Measurements from ENCODE around the gene OPCML.
A peak's percentile ranks its signal among the peaks of the same experiment; 100 is the strongest.

Gene OPCML

GRCh38 chr11:132999031-132999430 is 533.3 kb downstream of the OPCML start:
- no peak for ATAC-seq (ENCODE audit: low read depth)

DNA sequence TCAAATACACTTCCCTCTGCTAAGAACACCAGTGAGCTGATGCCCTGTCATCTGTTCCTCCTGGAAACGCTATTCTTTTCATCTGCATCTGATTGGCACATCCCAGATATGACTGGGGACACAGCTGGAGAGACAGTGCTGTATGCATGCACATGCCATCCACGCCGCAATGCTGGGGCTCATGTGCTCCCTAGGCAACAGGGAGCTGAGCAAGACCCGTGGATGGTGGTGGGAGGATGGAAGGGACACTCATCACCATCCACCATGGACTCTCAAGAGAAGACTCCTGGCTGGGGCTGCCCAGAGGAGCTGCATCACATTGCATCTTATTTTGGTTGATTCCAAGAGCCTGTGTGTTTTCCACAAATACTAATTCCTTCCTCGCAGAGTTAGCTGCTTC is 534.9 kb downstream of the OPCML start:
- Histone ChIP-seq H3K4me1 (ENCODE audit: insufficient read depth, poor library complexity, severe bottlenecking) (no peaks in the 10 kb centered on the region), H3K36me3 (ENCODE audit: low read depth) (no peaks in the 10 kb centered on the region), H3K27me3 (ENCODE audit: insufficient read depth, poor library complexity, severe bottlenecking) (peaks cover 31% of the 10 kb centered on the region), H3K4me3 (ENCODE audit: severe bottlenecking) (no peak overlapping the region), H3K27ac (ENCODE audit: poor library complexity, severe bottlenecking) (no peak overlapping the region), H3K9me3 (ENCODE audit: severe bottlenecking) (no peaks in the 10 kb centered on the region)
- no peak for DNase-seq (ENCODE audit: low spot score)
- TF ChIP-seq, protein P1, sequence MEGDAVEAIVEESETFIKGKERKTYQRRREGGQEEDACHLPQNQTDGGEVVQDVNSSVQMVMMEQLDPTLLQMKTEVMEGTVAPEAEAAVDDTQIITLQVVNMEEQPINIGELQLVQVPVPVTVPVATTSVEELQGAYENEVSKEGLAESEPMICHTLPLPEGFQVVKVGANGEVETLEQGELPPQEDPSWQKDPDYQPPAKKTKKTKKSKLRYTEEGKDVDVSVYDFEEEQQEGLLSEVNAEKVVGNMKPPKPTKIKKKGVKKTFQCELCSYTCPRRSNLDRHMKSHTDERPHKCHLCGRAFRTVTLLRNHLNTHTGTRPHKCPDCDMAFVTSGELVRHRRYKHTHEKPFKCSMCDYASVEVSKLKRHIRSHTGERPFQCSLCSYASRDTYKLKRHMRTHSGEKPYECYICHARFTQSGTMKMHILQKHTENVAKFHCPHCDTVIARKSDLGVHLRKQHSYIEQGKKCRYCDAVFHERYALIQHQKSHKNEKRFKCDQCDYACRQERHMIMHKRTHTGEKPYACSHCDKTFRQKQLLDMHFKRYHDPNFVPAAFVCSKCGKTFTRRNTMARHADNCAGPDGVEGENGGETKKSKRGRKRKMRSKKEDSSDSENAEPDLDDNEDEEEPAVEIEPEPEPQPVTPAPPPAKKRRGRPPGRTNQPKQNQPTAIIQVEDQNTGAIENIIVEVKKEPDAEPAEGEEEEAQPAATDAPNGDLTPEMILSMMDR (IDR thresholded peaks at IDR 0.05; ENCODE audit: poor library complexity, severe bottlenecking): no peak
- ATAC-seq (ENCODE audit: low read depth): no peak

More at GRCh38 chr11:132999031-132999430, 533.3 kb downstream of the OPCML start:
- no peak overlapping the region for H3K4me3 ChIP-seq (ENCODE audit: severe bottlenecking)
- no peaks in the 10 kb centered on the region for H3K36me3 ChIP-seq (ENCODE audit: low read depth)
- H3K27me3 ChIP-seq (ENCODE audit: insufficient read depth, poor library complexity, severe bottlenecking): peaks cover 15% of the 10 kb centered on the region
- DNase-seq (ENCODE audit: low spot score): no peak
- TF ChIP-seq, protein P1 (IDR thresholded peaks at IDR 0.05; ENCODE audit: poor library complexity, severe bottlenecking): no peak
- H3K9me3 ChIP-seq (ENCODE audit: severe bottlenecking): no peaks in the 10 kb centered on the region
- H3K27ac ChIP-seq (ENCODE audit: poor library complexity, severe bottlenecking): no peak overlapping the region
- no peaks in the 10 kb centered on the region for H3K4me1 ChIP-seq (ENCODE audit: insufficient read depth, poor library complexity, severe bottlenecking)

DNA sequence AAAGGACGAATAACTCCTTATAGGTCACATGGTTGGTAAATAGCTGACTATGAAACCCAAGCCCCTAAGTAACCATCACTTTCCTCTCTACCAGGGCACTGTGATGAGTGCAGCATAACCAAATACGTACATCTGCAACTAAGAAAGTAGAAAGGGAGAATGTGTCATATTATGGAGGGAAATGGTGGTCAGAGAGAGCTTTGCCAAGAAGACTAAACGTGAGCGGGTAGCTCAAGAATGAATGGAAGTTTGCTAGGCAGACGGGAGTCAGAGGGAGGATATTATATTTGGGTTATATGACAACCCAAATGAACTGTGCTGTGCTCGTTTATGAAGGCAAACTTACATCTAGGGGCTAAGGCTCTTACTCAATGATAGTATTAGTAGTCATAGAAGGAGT is 537.3 kb downstream of the OPCML start:
- Histone ChIP-seq H3K4me3 (ENCODE audit: severe bottlenecking) (no peak overlapping the region), H3K9me3 (ENCODE audit: severe bottlenecking) (no peaks in the 10 kb centered on the region), H3K36me3 (ENCODE audit: low read depth) (no peaks in the 10 kb centered on the region), H3K27ac (ENCODE audit: poor library complexity, severe bottlenecking) (no peak overlapping the region), H3K27me3 (ENCODE audit: insufficient read depth, poor library complexity, severe bottlenecking) (peaks cover 49% of the 10 kb centered on the region), H3K4me1 (ENCODE audit: insufficient read depth, poor library complexity, severe bottlenecking) (no peaks in the 10 kb centered on the region)
- TF ChIP-seq, protein P1 (IDR thresholded peaks at IDR 0.05; ENCODE audit: poor library complexity, severe bottlenecking): no peak
- DNase-seq (ENCODE audit: low spot score): no peak
- ATAC-seq (ENCODE audit: low read depth): no peak

- TF ChIP-seq, protein P1 (IDR thresholded peaks at IDR 0.05; ENCODE audit: poor library complexity, severe bottlenecking): no peak
- Histone ChIP-seq H3K27ac (ENCODE audit: poor library complexity, severe bottlenecking) (no peak overlapping the region), H3K4me1 (ENCODE audit: insufficient read depth, poor library complexity, severe bottlenecking) (no peaks in the 10 kb centered on the region), H3K27me3 (ENCODE audit: insufficient read depth, poor library complexity, severe bottlenecking) (peaks cover 57% of the 10 kb centered on the region), H3K4me3 (ENCODE audit: severe bottlenecking) (no peak overlapping the region), H3K36me3 (ENCODE audit: low read depth) (no peaks in the 10 kb centered on the region), H3K9me3 (ENCODE audit: severe bottlenecking) (no peaks in the 10 kb centered on the region)
- no peak for ATAC-seq (ENCODE audit: low read depth)
- no peak for DNase-seq (ENCODE audit: low spot score)
Measured at GRCh38 chr11:132993991-132994502, 538.3 kb downstream of the OPCML start.

DNA sequence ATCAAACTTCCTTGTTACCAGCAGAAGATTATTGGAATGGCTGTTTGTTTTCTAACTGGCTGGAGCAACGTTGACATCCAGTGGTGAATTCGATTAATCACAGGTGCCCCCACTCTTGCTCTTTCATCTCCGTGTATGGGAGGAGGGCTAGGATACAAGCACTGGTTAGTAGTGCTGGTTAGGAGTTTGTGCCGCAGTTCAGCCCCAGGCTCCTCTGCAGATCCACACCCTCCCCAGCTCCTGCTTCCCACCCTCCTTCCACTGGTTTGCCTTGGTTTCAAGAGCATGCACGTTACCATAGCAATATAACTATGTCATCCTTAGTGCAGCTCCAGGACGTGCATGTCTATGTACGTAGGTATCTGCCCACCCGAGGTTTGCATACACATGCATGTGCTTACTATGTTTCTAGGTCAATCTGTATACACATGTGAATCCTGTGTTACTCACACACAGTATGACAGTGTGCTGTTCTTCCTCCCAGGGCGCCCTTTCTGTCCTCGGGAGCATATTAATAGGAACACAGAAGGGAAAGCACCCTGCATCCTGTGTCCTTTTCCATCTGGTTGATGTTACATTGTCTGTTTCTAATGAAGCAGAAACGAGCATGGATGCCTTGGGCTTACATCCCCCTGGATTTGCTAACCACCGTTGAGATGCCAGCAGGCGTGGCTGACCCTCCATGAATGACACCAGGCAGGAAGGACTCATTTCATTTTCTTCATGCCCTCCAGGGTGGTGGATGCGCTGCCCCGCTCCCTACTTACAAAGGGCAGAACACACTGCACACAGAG is 539.3 kb downstream of the OPCML start:
- DNase-seq (ENCODE audit: low spot score): no peak
- ATAC-seq (ENCODE audit: low read depth): 0 out of 3 replicates have a peak, but pooled peaks have one; percentile 14
- H3K27me3 ChIP-seq (ENCODE audit: insufficient read depth, poor library complexity, severe bottlenecking): peaks cover 62% of the 10 kb centered on the region
- H3K36me3 ChIP-seq (ENCODE audit: low read depth): no peaks in the 10 kb centered on the region
- no peaks in the 10 kb centered on the region for H3K4me1 ChIP-seq (ENCODE audit: insufficient read depth, poor library complexity, severe bottlenecking)
- H3K9me3 ChIP-seq (ENCODE audit: severe bottlenecking): no peaks in the 10 kb centered on the region
- no peak overlapping the region for H3K27ac ChIP-seq (ENCODE audit: poor library complexity, severe bottlenecking)
- no peak overlapping the region for H3K4me3 ChIP-seq (ENCODE audit: severe bottlenecking)
- TF ChIP-seq, protein P1 (IDR thresholded peaks at IDR 0.05; ENCODE audit: poor library complexity, severe bottlenecking): peak; percentile 22
